ENCODE results near the gene GSG1L. TPM values are rescaled to one million over a fixed set of nuclear protein-coding genes. Genes with fewer than 3 reads are reported as not detected.

The GSG1L gene
- total RNA-seq, 4 donors from 2014 or later = not detected

DNA sequence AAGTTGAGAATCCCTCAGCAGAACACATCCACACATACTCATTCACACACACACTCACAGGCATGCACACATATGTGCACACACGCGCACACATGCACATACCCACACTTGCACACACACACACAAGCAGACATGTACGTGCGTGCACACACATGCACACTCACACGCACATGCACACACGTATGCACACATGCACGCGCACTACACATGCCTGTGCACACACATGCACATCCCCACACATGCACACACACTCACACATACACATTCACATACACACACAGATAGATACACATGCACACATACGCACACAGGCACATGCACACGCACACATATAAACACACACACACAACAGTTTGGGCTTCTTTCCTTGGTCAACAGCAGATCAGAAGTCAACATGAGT is 24.0 kb downstream of the GSG1L start:
- H3K4me1 ChIP-seq = no peaks in the 10 kb centered on the region
- no peak overlapping the region for H3K27ac ChIP-seq
- H3K9me3 ChIP-seq = no peaks in the 10 kb centered on the region
- no peak for TF ChIP-seq POLR2A (IDR thresholded peaks at IDR 0.05)
- TF ChIP-seq, protein P1, sequence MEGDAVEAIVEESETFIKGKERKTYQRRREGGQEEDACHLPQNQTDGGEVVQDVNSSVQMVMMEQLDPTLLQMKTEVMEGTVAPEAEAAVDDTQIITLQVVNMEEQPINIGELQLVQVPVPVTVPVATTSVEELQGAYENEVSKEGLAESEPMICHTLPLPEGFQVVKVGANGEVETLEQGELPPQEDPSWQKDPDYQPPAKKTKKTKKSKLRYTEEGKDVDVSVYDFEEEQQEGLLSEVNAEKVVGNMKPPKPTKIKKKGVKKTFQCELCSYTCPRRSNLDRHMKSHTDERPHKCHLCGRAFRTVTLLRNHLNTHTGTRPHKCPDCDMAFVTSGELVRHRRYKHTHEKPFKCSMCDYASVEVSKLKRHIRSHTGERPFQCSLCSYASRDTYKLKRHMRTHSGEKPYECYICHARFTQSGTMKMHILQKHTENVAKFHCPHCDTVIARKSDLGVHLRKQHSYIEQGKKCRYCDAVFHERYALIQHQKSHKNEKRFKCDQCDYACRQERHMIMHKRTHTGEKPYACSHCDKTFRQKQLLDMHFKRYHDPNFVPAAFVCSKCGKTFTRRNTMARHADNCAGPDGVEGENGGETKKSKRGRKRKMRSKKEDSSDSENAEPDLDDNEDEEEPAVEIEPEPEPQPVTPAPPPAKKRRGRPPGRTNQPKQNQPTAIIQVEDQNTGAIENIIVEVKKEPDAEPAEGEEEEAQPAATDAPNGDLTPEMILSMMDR (IDR thresholded peaks at IDR 0.05) = no peak
- no peaks in the 10 kb centered on the region for H3K36me3 ChIP-seq
- no peaks in the 10 kb centered on the region for H3K27me3 ChIP-seq
- no peak for DNase-seq
- no peak overlapping the region for H3K4me3 ChIP-seq

- DNase-seq = no peak
- no peaks in the 10 kb centered on the region for H3K4me1 ChIP-seq
- H3K36me3 ChIP-seq = no peaks in the 10 kb centered on the region
- no peaks in the 10 kb centered on the region for H3K27me3 ChIP-seq
- H3K9me3 ChIP-seq = no peaks in the 10 kb centered on the region
- H3K4me3 ChIP-seq = no peak overlapping the region
- H3K27ac ChIP-seq = no peak overlapping the region
- TF ChIP-seq POLR2A (IDR thresholded peaks at IDR 0.05) = no peak
- TF ChIP-seq, protein P1 (IDR thresholded peaks at IDR 0.05) = no peak
Measured at GRCh38 chr16:28038409-28038808, 25.1 kb downstream of the GSG1L start.

GRCh38 chr16:28035866-28036393 is 27.6 kb downstream of the GSG1L start:
- no peaks in the 10 kb centered on the region for H3K9me3 ChIP-seq
- DNase-seq = no peak
- TF ChIP-seq POLR2A (IDR thresholded peaks at IDR 0.05) = no peak
- TF ChIP-seq, protein P1 (IDR thresholded peaks at IDR 0.05) = no peak

DNA sequence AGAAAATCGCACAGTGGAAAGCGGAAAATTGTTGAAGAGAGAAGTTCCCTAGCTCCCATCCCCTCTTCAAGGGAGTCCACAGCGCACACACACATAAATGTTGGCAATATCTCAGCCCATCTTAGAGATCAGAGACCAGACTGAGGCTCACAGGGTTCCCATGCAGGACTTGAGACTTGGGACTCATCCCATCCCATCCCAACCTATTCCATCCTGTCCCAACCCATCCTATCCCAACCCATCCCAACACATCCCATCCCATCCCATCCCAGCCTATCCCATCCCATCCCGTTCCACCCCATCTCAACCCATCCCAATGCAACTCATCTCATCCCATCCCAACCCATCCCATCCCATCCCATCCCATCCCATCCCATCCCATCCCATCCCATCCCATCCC is 29.6 kb downstream of the GSG1L start:
- Histone ChIP-seq H3K4me1 (no peaks in the 10 kb centered on the region), H3K4me3 (no peak overlapping the region), H3K9me3 (no peaks in the 10 kb centered on the region), H3K27ac (no peak overlapping the region), H3K36me3 (no peaks in the 10 kb centered on the region), H3K27me3 (no peaks in the 10 kb centered on the region)
- TF ChIP-seq POLR2A (IDR thresholded peaks at IDR 0.05) = no peak
- TF ChIP-seq, protein P1 (IDR thresholded peaks at IDR 0.05) = no peak
- no peak for DNase-seq

More at GRCh38 chr16:28035866-28036393, 27.6 kb downstream of the GSG1L start:
- no peaks in the 10 kb centered on the region for H3K27me3 ChIP-seq
- no peaks in the 10 kb centered on the region for H3K4me1 ChIP-seq
- no peak overlapping the region for H3K27ac ChIP-seq
- no peak overlapping the region for H3K4me3 ChIP-seq
- no peaks in the 10 kb centered on the region for H3K36me3 ChIP-seq

GRCh38 chr16:28029387-28030002 is 34.0 kb downstream of the GSG1L start:
- Histone ChIP-seq H3K27me3 (no peaks in the 10 kb centered on the region), H3K9me3 (no peaks in the 10 kb centered on the region), H3K27ac (no peak overlapping the region), H3K4me3 (no peak overlapping the region), H3K4me1 (no peaks in the 10 kb centered on the region), H3K36me3 (no peaks in the 10 kb centered on the region)
- TF ChIP-seq, protein P1 (IDR thresholded peaks at IDR 0.05) = no peak
- no peak for TF ChIP-seq POLR2A (IDR thresholded peaks at IDR 0.05)
- no peak for DNase-seq
